ENCODE measurements around the gene TIPRL.
"Not testable (repeated sequence)": the region's sequence is repeated elsewhere in the genome, so short reads cannot be mapped to it uniquely, and the experiment has no call there.

TIPRL gene

DNA sequence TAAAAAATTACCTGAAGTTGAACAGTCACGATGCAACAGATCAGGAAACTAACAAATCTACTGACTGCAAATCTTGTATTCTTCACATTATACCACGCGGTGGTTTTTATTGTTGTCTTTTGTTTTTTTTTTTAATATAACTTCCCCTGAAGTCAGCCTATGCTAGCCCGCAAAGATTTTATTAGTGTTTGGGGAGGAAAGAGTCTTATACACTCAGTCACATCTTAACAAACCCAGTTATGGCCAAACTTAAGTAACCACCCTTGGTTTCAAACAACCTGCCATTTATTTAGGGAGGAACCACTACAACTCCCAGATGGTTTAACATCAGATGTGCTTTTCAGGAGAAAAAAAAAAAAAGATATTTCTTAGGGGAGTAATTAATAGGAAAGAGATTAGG lies 26.8 kb upstream of the TIPRL start:
- ChIA-PET CTCF (no interaction called here), POLR2A (interaction anchor here (1.0 kb wide), 1 partner anchor 15 kb away, joined by 3 read pairs; the partner anchor contains the start of gene GPR161)
- no peak for DNase-seq (ENCODE audit: extremely low spot score)
- TF ChIP-seq BHLHE40 (IDR thresholded peaks at IDR 0.05; ENCODE audit: borderline replicate concordance) (no peak), FOXK2 (IDR thresholded peaks at IDR 0.05) (no peak), FOXA1 (IDR thresholded peaks at IDR 0.05) (no peak), L3MBTL2 (conservative IDR thresholded peaks at IDR 0.05) (no peak), CTBP1 (IDR thresholded peaks at IDR 0.05; ENCODE audit: borderline replicate concordance) (no peak), NFRKB (IDR thresholded peaks at IDR 0.05) (no peak), ZNF384 (IDR thresholded peaks at IDR 0.05) (no peak), ELF4 (IDR thresholded peaks at IDR 0.05) (no peak), SUZ12 (IDR thresholded peaks at IDR 0.05) (no peak), LEF1 (IDR thresholded peaks at IDR 0.05; ENCODE audit: borderline replicate concordance) (no peak), HDGF (IDR thresholded peaks at IDR 0.05; ENCODE audit: borderline replicate concordance) (no peak), ARNT (IDR thresholded peaks at IDR 0.05) (no peak), FOXM1 (IDR thresholded peaks at IDR 0.05; ENCODE audit: borderline replicate concordance) (no peak), TARDBP (IDR thresholded peaks at IDR 0.05) (no peak), SP1 (IDR thresholded peaks at IDR 0.05) (no peak)
- TF ChIP-seq, protein P1, sequence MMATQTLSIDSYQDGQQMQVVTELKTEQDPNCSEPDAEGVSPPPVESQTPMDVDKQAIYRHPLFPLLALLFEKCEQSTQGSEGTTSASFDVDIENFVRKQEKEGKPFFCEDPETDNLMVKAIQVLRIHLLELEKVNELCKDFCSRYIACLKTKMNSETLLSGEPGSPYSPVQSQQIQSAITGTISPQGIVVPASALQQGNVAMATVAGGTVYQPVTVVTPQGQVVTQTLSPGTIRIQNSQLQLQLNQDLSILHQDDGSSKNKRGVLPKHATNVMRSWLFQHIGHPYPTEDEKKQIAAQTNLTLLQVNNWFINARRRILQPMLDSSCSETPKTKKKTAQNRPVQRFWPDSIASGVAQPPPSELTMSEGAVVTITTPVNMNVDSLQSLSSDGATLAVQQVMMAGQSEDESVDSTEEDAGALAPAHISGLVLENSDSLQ (IDR thresholded peaks at IDR 0.05) = no peak

DNA sequence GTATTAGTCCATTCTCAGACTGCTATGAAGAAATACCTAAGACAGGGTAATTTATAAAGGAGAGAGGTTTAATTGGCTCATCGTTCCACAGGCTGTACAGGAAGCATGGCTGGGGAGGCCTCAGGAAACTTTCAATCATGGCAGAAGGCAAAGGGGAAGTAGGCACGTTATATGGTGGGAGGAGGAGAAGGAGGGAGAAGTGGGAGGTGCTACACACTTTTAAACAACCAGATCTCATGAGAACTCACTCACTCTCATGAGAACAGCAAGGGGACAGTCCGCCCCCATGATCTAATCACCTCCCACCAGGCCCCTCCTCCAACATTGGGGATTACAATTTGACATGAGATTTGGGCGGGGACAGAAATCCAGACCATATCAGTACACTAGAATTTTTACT lies 24.1 kb upstream of the TIPRL start:
- CTCF ChIA-PET; DNase-seq (ENCODE audit: extremely low spot score): not testable (repeated sequence)

DNA sequence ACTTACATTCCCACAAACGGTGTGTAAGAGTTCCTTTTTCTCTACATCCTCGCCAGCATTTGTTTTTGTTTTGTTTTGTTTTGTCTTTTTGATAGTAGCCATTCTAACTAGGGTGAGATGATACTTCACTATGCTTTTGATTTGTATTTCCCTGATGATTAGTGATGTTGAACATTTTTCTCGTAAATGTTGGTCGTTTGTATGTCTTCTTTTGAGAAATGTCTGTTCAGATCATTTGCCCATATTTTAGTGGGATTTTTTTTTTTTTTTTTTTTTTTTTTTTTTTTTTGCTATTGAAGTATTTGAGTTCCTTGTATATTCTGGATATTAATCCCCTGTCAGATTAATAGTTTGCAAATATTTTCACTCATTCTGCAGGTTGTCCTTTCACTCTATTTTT lies 22.9 kb upstream of the TIPRL start:
- DNase-seq (ENCODE audit: extremely low spot score) = no peak
- POLR2A ChIA-PET = no interaction called here
- no peak for TF ChIP-seq LEF1 (IDR thresholded peaks at IDR 0.05; ENCODE audit: borderline replicate concordance)
- TF ChIP-seq ZNF384 (IDR thresholded peaks at IDR 0.05) = peak; percentile 42; the same call in 1 of the 2 replicates
- CTCF ChIA-PET = no interaction called here

More for the DNA sequence above, 24.1 kb upstream of the TIPRL start:
- POLR2A ChIA-PET = not testable (repeated sequence)

DNA sequence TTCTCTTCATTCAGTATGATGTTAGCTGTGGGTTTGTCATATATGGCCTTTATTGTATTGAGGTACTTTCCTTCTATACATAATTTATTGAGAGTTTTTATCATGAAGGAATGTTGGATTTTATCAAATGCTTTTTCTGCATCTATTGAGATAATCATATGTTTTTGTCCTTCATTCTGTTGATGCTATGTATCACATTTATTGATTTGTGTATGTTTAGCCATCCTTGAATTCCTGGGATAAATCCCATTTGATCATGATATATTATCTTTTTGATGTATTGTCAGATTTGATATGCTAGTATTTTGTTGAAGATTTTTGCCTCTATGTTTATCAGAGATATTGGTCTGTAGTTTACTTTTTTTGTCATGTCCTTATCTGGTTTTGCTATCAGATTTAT lies 21.1 kb upstream of the TIPRL start:
- POLR2A ChIA-PET = no interaction called here
- TF ChIP-seq FOXM1 (IDR thresholded peaks at IDR 0.05; ENCODE audit: borderline replicate concordance) (no peak), LEF1 (IDR thresholded peaks at IDR 0.05; ENCODE audit: borderline replicate concordance) (no peak), NFRKB (IDR thresholded peaks at IDR 0.05) (no peak), ELF4 (IDR thresholded peaks at IDR 0.05) (no peak), TARDBP (IDR thresholded peaks at IDR 0.05) (no peak), ZNF384 (IDR thresholded peaks at IDR 0.05) (no peak), CTBP1 (IDR thresholded peaks at IDR 0.05; ENCODE audit: borderline replicate concordance) (no peak), BHLHE40 (IDR thresholded peaks at IDR 0.05; ENCODE audit: borderline replicate concordance) (no peak), ARNT (IDR thresholded peaks at IDR 0.05) (no peak), L3MBTL2 (conservative IDR thresholded peaks at IDR 0.05) (no peak), SUZ12 (IDR thresholded peaks at IDR 0.05) (no peak), HDGF (IDR thresholded peaks at IDR 0.05; ENCODE audit: borderline replicate concordance) (no peak), FOXA1 (IDR thresholded peaks at IDR 0.05) (no peak), SP1 (IDR thresholded peaks at IDR 0.05) (no peak), FOXK2 (IDR thresholded peaks at IDR 0.05) (no peak)
- TF ChIP-seq, protein P1 (IDR thresholded peaks at IDR 0.05) = no peak
- DNase-seq (ENCODE audit: extremely low spot score) = no peak
- CTCF ChIA-PET = no interaction called here

GRCh38 chr1:168159251-168159650 lies 19.5 kb upstream of the TIPRL start:
- CTCF ChIA-PET = no interaction called here
- no peak for DNase-seq (ENCODE audit: extremely low spot score)
- POLR2A ChIA-PET = no interaction called here
- TF ChIP-seq ARNT (IDR thresholded peaks at IDR 0.05) (no peak), TARDBP (IDR thresholded peaks at IDR 0.05) (no peak), FOXM1 (IDR thresholded peaks at IDR 0.05; ENCODE audit: borderline replicate concordance) (no peak), BHLHE40 (IDR thresholded peaks at IDR 0.05; ENCODE audit: borderline replicate concordance) (no peak)

DNA sequence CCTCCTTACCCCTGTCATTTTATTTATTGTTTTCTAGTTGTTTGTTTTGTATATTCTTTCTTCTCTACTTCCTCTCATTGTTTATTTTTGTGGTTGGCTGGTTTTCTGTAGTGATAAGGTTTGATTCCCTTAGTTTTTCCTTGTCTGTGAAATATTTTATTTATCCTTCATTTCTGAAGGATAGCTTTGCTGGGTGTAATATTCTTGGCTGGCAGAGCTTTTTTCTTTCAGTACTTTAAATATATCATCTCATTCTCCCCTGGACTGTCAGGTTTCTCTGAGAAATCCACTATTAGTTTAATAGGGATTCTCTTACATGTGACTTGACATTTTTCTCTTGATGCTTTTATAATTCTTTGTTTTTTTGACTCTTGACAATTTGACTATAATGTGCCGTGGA lies 18.8 kb upstream of the TIPRL start:
- CTCF ChIA-PET = no interaction called here
- no peak for DNase-seq (ENCODE audit: extremely low spot score)
- POLR2A ChIA-PET = no interaction called here
- no peak for TF ChIP-seq FOXM1 (IDR thresholded peaks at IDR 0.05; ENCODE audit: borderline replicate concordance)
- no peak for TF ChIP-seq NFRKB (IDR thresholded peaks at IDR 0.05)
- no peak for TF ChIP-seq BHLHE40 (IDR thresholded peaks at IDR 0.05; ENCODE audit: borderline replicate concordance)
- TF ChIP-seq FOXK2 (IDR thresholded peaks at IDR 0.05) = no peak
- TF ChIP-seq ARNT (IDR thresholded peaks at IDR 0.05) = no peak
- TF ChIP-seq L3MBTL2 (conservative IDR thresholded peaks at IDR 0.05) = no peak
- TF ChIP-seq LEF1 (IDR thresholded peaks at IDR 0.05; ENCODE audit: borderline replicate concordance) = no peak
- no peak for TF ChIP-seq TARDBP (IDR thresholded peaks at IDR 0.05)
- no peak for TF ChIP-seq CTBP1 (IDR thresholded peaks at IDR 0.05; ENCODE audit: borderline replicate concordance)

- DNase-seq (ENCODE audit: extremely low spot score) = no peak
- no peak for TF ChIP-seq ELF4 (IDR thresholded peaks at IDR 0.05)
- no peak for TF ChIP-seq FOXM1 (IDR thresholded peaks at IDR 0.05; ENCODE audit: borderline replicate concordance)
- no peak for TF ChIP-seq NFRKB (IDR thresholded peaks at IDR 0.05)
- TF ChIP-seq FOXA1 (IDR thresholded peaks at IDR 0.05) = no peak
- TF ChIP-seq ARNT (IDR thresholded peaks at IDR 0.05) = no peak
- TF ChIP-seq BHLHE40 (IDR thresholded peaks at IDR 0.05; ENCODE audit: borderline replicate concordance) = no peak
- no peak for TF ChIP-seq HDGF (IDR thresholded peaks at IDR 0.05; ENCODE audit: borderline replicate concordance)
- TF ChIP-seq CTBP1 (IDR thresholded peaks at IDR 0.05; ENCODE audit: borderline replicate concordance) = no peak
- no peak for TF ChIP-seq LEF1 (IDR thresholded peaks at IDR 0.05; ENCODE audit: borderline replicate concordance)
- no peak for TF ChIP-seq SUZ12 (IDR thresholded peaks at IDR 0.05)
- POLR2A ChIA-PET = no interaction called here
- CTCF ChIA-PET = interaction anchor here (1.3 kb wide), 1 partner anchor 16 kb away, joined by 4 read pairs; no protein-coding TSS in a partner anchor
Measured at GRCh38 chr1:168161459-168161858, 17.3 kb upstream of the TIPRL start.

Data from HEK293T (cell line).